Stimulated activated naive CD8-positive, alpha-beta T cell treated with anti-CD3 and anti-CD28 coated beads, Interleukin-15, amount 100 ng/mL, for 72 hours (primary cell): ENCODE results near the gene SEMA6D.

Experiments used
- ATAC-seq: fragments of 150-1000 bp; cut with Tn5 transposase; 2 replicates; pipeline ENCODE4 v1.10.0; 2021; ENCODE audit warnings: mild to moderate bottlenecking, moderate library complexity
- DNase-seq, 2 donors: peaks; one replicate each; pipeline ENCODE4 v3.0.0; 2021 to 2022
- H3K27ac Mint-ChIP-seq, 2 donors: one replicate each; pipeline ENCODE4 v1.8.0; 2022; ENCODE audit warnings: mild to moderate bottlenecking in 2 of 2, mixed read lengths in 2 of 2, moderate library complexity in 2 of 2
- H3K27me3 Mint-ChIP-seq: one replicate; pipeline ENCODE4 v1.8.0; 2022; ENCODE audit warnings: mixed read lengths
- H3K4me1 Mint-ChIP-seq: one replicate; pipeline ENCODE4 v1.8.0; 2022; ENCODE audit warnings: mild to moderate bottlenecking, mixed read lengths
- H3K4me3 Mint-ChIP-seq, 2 donors: one replicate each; pipeline ENCODE4 v1.8.0; 2022; ENCODE audit warnings: mild to moderate bottlenecking in 2 of 2, mixed read lengths in 2 of 2, moderate library complexity in 1 of 2
- H3K9me3 Mint-ChIP-seq, 2 donors: one replicate each; pipeline ENCODE4 v1.8.0; 2022; ENCODE audit warnings: mixed read lengths in 2 of 2

SEMA6D gene

GRCh38 chr15:47781527-47781926, 64.2 kb downstream of the SEMA6D start:
- DNase-seq = no peak
- Mint-ChIP-seq H3K4me3 (no peak overlapping the region), H3K9me3 (peaks cover 0 to 4% of the 10 kb centered on the region in 2 donors), H3K27me3 (peaks cover 5% of the 10 kb centered on the region), H3K27ac (no peak overlapping the region), H3K4me1 (no peaks in the 10 kb centered on the region)
- ATAC-seq = no peak

DNA sequence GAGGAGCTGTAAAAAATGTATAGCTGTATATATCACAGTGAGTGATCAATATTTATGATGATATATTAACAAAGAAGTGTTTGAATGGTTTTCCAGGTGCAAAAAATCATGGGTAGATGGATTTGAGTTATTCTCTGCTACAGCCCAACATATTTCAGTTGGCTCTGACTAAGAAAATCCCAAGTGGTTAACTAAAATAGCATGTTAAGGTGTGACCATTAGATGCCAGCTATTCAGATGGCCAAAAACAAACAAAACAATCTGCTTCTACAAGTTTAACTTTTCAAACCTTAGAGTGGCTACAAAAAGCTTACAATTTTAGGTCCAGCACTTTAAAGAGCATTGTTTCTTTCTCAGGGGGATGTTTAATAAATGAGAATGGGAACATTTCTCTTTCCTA, 67.5 kb downstream of the SEMA6D start:
- ATAC-seq (no peak), DNase-seq (no peak)
- Mint-ChIP-seq H3K27ac (no peak overlapping the region), H3K4me3 (no peak overlapping the region), H3K4me1 (no peaks in the 10 kb centered on the region), H3K27me3 (no peaks in the 10 kb centered on the region), H3K9me3 (peaks cover 0 to 11% of the 10 kb centered on the region in 2 donors)

DNA sequence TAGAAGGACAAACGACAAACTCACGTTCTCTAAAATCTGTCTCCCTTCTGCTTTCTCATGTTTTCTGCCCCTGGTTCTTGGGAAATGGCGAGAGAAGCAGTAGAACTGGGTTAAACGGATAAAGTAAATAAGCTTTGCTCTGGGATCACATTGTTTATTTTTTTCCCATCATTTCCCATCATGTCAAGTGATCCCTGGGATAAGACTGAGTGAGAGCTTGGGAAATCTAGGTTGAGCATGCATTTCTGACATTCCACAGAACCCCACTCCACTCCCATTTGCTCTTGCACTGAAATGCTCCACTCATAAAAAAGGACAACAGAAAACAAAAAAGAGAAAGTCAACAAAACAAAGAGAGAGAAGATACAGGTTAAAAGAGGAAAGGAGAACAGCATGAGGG, 69.1 kb downstream of the SEMA6D start:
- no peak overlapping the region for H3K27ac Mint-ChIP-seq
- no peak for DNase-seq
- H3K4me1 Mint-ChIP-seq = no peaks in the 10 kb centered on the region
- no peak for ATAC-seq
- peaks cover 0 to 11% of the 10 kb centered on the region in 2 donors for H3K9me3 Mint-ChIP-seq
- H3K27me3 Mint-ChIP-seq = no peaks in the 10 kb centered on the region
- H3K4me3 Mint-ChIP-seq = no peak overlapping the region

DNA sequence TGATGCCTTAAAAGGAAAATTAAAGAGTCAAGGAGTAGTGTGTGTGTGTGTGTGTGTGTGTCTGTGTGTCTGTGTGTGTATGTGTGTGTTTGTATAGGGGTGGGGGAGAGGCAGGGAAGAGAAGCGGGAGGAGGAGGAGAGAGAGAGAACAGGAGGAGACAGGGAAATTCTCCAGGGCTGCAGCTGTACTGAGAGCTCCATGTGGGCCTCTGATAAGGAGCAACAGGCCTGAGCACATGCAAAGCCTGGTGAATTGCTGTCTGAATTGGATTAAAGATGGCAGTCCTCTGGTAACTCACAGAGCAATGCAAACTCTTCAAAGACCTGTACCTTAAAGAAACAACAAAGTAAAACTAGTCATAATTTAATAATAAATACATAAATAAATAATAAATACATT, 70.6 kb downstream of the SEMA6D start:
- no peaks in the 10 kb centered on the region for H3K4me1 Mint-ChIP-seq
- peaks cover 3% of the 10 kb centered on the region for H3K27me3 Mint-ChIP-seq
- ATAC-seq (no peak), DNase-seq (no peak)
- peaks cover 0 to 11% of the 10 kb centered on the region in 2 donors for H3K9me3 Mint-ChIP-seq
- H3K4me3 Mint-ChIP-seq = no peak overlapping the region
- H3K27ac Mint-ChIP-seq = no peak overlapping the region

DNA sequence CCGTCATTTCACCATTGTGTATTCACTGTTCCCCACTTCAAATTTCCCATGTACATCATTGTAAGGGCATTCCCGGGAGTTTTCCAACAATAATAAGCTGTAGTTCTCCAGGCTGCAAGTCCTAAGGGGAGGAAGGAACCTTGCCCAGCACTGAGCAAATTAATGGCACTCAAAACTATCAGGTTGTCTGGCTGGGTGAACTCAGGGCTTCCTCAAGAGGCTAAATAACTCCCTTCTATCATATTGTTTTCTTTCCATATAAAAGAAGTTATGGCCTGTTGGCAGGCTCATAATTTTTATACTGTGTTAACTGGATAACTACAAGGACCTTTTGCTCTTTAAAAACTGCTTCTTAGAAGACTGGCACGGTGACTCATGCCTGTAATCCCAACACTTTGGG, 71.4 kb downstream of the SEMA6D start:
- Mint-ChIP-seq H3K27me3 (peaks cover 8% of the 10 kb centered on the region), H3K4me1 (no peaks in the 10 kb centered on the region)

GRCh38 chr15:47791161-47791560, 73.9 kb downstream of the SEMA6D start:
- no peak for ATAC-seq
- Mint-ChIP-seq H3K4me3 (no peak overlapping the region), H3K27ac (no peak overlapping the region), H3K4me1 (no peaks in the 10 kb centered on the region), H3K9me3 (peaks cover 0 to 11% of the 10 kb centered on the region in 2 donors), H3K27me3 (peaks cover 24% of the 10 kb centered on the region)
- no peak for DNase-seq

More for the DNA sequence above, 71.4 kb downstream of the SEMA6D start:
- H3K9me3 Mint-ChIP-seq = peaks cover 0 to 11% of the 10 kb centered on the region in 2 donors
- no peak overlapping the region for H3K27ac Mint-ChIP-seq
- no peak overlapping the region for H3K4me3 Mint-ChIP-seq
- ATAC-seq (no peak), DNase-seq (no peak)

DNA sequence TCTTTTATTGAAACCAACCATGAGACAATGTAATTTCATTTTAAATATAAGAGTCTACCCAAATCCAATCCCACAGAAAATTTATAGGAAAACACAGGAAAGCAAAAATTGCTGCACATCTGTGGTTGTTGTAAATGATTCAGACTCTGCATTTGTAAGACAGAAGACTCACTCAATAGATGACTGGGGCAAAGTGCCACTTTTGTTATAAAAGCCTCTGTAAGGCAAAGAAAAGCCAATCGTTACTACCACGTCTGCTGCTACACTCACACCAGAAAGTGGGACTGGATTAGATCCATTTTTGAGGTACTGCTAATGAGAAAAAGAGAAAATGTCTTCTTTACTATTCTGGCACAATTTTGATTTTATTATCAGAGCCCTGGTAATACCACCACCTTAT, 74.9 kb downstream of the SEMA6D start:
- Mint-ChIP-seq H3K9me3 (no peaks in the 10 kb centered on the region), H3K27me3 (peaks cover 24% of the 10 kb centered on the region), H3K27ac (no peak overlapping the region), H3K4me1 (no peaks in the 10 kb centered on the region), H3K4me3 (no peak overlapping the region)
- DNase-seq = no peak
- no peak for ATAC-seq

GRCh38 chr15:47794252-47794914, 77.1 kb downstream of the SEMA6D start:
- Mint-ChIP-seq H3K4me1 (no peaks in the 10 kb centered on the region), H3K4me3 (no peak overlapping the region), H3K9me3 (no peaks in the 10 kb centered on the region), H3K27me3 (peaks cover 24% of the 10 kb centered on the region), H3K27ac (no peak overlapping the region)
- no peak for DNase-seq
- no peak for ATAC-seq

- H3K4me1 Mint-ChIP-seq = no peaks in the 10 kb centered on the region
- H3K27ac Mint-ChIP-seq = no peak overlapping the region
- H3K9me3 Mint-ChIP-seq = no peaks in the 10 kb centered on the region
- ATAC-seq (no peak), DNase-seq (no peak)
- H3K27me3 Mint-ChIP-seq = peaks cover 24% of the 10 kb centered on the region
- H3K4me3 Mint-ChIP-seq = no peak overlapping the region
Measured at GRCh38 chr15:47795864-47796263, 78.6 kb downstream of the SEMA6D start.

DNA sequence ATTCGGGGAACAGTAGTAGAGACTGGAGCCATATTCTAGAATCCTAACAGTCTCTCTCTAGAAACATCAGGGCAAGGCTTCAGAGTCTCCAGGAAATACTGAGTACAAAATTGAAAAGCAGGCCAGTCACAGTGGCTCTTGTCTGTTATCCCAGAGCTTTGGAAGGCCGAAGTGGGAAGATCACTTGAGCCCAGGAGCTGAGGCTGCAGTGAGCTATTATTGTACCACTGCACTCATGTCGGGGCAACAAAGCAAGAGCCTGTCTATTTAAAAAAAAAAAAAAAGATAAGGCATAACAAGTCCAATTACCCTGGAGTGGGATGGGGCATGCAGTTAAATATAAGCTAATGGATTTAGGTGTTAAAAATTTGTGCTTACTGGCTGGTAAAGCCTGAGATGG, 79.0 kb downstream of the SEMA6D start:
- DNase-seq = no peak
- peaks cover 24% of the 10 kb centered on the region for H3K27me3 Mint-ChIP-seq
- no peak for ATAC-seq
- no peaks in the 10 kb centered on the region for H3K9me3 Mint-ChIP-seq
- no peak overlapping the region for H3K4me3 Mint-ChIP-seq
- H3K4me1 Mint-ChIP-seq = no peaks in the 10 kb centered on the region
- no peak overlapping the region for H3K27ac Mint-ChIP-seq

DNA sequence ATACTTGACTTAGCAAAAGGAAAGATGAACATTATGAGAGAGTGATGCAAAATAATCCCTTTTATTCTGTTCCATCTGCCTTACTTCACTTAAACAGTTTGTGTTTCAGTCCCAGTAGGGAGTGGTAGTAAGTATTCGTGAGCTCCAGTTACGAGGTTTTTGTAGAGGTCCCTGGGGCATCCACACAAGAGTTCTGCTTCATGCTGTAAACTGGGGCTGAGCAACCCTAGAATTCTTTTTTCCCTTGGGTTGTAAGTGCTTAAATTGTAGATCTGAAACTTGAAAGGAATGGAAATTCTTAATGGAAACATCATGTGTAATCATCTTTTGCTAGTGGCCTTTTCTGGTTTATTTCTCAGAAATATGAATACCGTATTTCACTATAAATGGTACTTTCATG, 79.5 kb downstream of the SEMA6D start:
- ATAC-seq (no peak), DNase-seq (no peak)
- H3K9me3 Mint-ChIP-seq = no peaks in the 10 kb centered on the region
- H3K27ac Mint-ChIP-seq = no peak overlapping the region
- no peak overlapping the region for H3K4me3 Mint-ChIP-seq
- no peaks in the 10 kb centered on the region for H3K4me1 Mint-ChIP-seq
- peaks cover 24% of the 10 kb centered on the region for H3K27me3 Mint-ChIP-seq

- DNase-seq = no peak
- no peak overlapping the region for H3K4me3 Mint-ChIP-seq
- H3K9me3 Mint-ChIP-seq = no peaks in the 10 kb centered on the region
- no peaks in the 10 kb centered on the region for H3K27me3 Mint-ChIP-seq
- H3K4me1 Mint-ChIP-seq = no peaks in the 10 kb centered on the region
- ATAC-seq = no peak
- H3K27ac Mint-ChIP-seq = no peak overlapping the region
Measured at GRCh38 chr15:47801522-47801921, 84.2 kb downstream of the SEMA6D start.

DNA sequence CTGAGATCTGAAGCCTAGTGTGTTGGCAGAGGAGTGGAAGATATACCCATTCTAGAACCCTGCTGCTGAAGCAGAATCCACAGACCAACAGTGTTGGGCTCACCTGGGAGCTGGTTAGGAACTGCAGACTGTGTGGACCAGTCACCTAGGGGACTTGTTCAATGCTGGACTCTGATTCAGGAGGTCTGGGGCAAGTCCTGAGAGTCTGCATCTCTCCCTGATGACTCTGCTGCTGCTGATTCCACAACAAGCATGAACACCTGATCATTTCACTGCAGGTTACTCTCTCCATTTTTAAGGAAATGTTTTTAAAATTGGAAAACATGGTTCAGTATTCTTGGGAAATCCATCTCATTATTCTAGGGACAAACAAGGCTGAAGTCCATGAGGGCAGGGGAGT, 84.9 kb downstream of the SEMA6D start:
- ATAC-seq = no peak
- Mint-ChIP-seq H3K4me1 (no peaks in the 10 kb centered on the region), H3K9me3 (no peaks in the 10 kb centered on the region), H3K27ac (no peak overlapping the region), H3K4me3 (no peak overlapping the region), H3K27me3 (no peaks in the 10 kb centered on the region)
- no peak for DNase-seq

GRCh38 chr15:47803767-47804166, 86.5 kb downstream of the SEMA6D start:
- no peaks in the 10 kb centered on the region for H3K9me3 Mint-ChIP-seq
- no peak overlapping the region for H3K4me3 Mint-ChIP-seq
- DNase-seq (no peak), ATAC-seq (no peak)
- H3K4me1 Mint-ChIP-seq = no peaks in the 10 kb centered on the region
- no peaks in the 10 kb centered on the region for H3K27me3 Mint-ChIP-seq
- no peak overlapping the region for H3K27ac Mint-ChIP-seq

- Mint-ChIP-seq H3K27me3 (no peaks in the 10 kb centered on the region), H3K27ac (no peak overlapping the region), H3K9me3 (no peaks in the 10 kb centered on the region), H3K4me1 (no peaks in the 10 kb centered on the region), H3K4me3 (no peak overlapping the region)
- ATAC-seq = no peak
- no peak for DNase-seq
Measured at GRCh38 chr15:47804733-47805132, 87.4 kb downstream of the SEMA6D start.

DNA sequence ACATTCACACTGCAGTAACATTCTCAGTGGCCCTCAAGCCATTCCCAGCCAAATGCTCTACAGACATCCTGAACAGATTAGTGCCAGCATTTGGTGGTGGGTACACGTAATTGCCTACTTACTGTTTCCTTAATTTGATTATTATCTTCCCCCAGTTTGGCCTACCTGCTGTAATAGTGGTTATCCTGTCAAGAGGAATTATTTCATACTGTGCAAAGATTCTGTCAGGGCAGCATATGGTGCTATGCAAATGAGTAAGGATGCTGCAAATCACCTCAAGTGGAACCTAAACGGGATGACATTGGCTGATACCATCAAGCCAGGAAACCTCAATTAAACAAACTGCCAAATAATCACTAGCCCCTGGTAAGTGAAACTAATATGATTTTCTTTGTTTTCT, 88.7 kb downstream of the SEMA6D start:
- no peaks in the 10 kb centered on the region for H3K4me1 Mint-ChIP-seq
- H3K9me3 Mint-ChIP-seq = no peaks in the 10 kb centered on the region
- no peak overlapping the region for H3K27ac Mint-ChIP-seq
- no peaks in the 10 kb centered on the region for H3K27me3 Mint-ChIP-seq
- ATAC-seq = no peak
- H3K4me3 Mint-ChIP-seq = no peak overlapping the region
- no peak for DNase-seq

DNA sequence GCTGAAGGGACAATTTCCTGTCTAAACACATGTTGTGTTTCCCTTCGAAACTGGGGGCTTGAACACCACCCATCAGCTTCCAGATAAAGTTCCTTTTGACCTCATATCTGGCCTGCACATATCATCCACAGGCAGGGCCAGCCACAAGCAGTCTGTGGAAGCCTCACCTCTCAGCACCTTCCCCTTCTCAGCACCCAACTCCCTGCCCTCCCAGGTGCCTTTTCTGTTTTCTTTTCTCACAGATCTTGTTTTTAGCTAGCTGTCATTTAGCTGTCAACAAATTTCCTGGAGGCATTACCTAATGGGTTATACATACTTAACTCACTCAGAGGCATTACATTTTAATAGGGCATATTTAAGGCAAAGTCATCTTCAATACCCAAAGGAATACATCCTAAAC, 93.9 kb downstream of the SEMA6D start:
- H3K27ac Mint-ChIP-seq = no peak overlapping the region
- ATAC-seq = no peak
- DNase-seq = no peak

More for the DNA sequence above, 93.9 kb downstream of the SEMA6D start:
- Mint-ChIP-seq H3K4me1 (no peaks in the 10 kb centered on the region), H3K9me3 (no peaks in the 10 kb centered on the region), H3K27me3 (peaks cover 8% of the 10 kb centered on the region), H3K4me3 (no peak overlapping the region)
